ENCODE data around the gene TMEM39A.

GRCh38 chr3:119382134-119382533 lies 81.3 kb downstream of the TMEM39A start:
- no peak for TF ChIP-seq CTCF (IDR thresholded peaks at IDR 0.05)
- no peak for TF ChIP-seq POLR2A (IDR thresholded peaks at IDR 0.05)
- no peak for TF ChIP-seq EP300 (IDR thresholded peaks at IDR 0.05)

Measured in ovary (tissue), 3 donors.